Mesenchymal stem cell (in vitro differentiated cells and primary cell): Measurements from ENCODE around the gene CD52.
"Not testable (repeated sequence)": the region's sequence is repeated elsewhere in the genome, so short reads cannot be mapped to it uniquely, and the experiment has no call there.

Experiments
- DNase-seq: peaks from one replicate; pipeline ENCODE4 v3.0.0-alpha.2; 2013
- H2AFZ ChIP-seq: one replicate; pipeline ENCODE4 v1.6.1; 2013; ENCODE audit warnings: low read depth, mild to moderate bottlenecking, control low read depth, inconsistent platforms, low read length, moderate library complexity
- H2AK5ac ChIP-seq: 2 replicates; pipeline ENCODE4 v1.6.1; 2013; ENCODE audit warnings: low read length, moderate library complexity, mild to moderate bottlenecking, inconsistent platforms; ENCODE audit not compliant: severe bottlenecking
- H2BK120ac ChIP-seq: one replicate; pipeline ENCODE4 v1.6.1; 2013; ENCODE audit warnings: low read depth, mild to moderate bottlenecking, inconsistent platforms, low read length, moderate library complexity
- H2BK12ac ChIP-seq, 2 experiments: one replicate each; pipeline ENCODE4 v1.6.1; 2013; ENCODE audit warnings: inconsistent platforms in 2 of 2, low read length in 2 of 2, mild to moderate bottlenecking in 2 of 2, moderate library complexity in 2 of 2, control low read depth in 1 of 2
- H2BK15ac ChIP-seq: one replicate; pipeline ENCODE4 v1.6.1; 2013; ENCODE audit warnings: mild to moderate bottlenecking, low read depth, inconsistent platforms; ENCODE audit not compliant: poor library complexity, severe bottlenecking
- H2BK5ac ChIP-seq: 2 replicates; pipeline ENCODE4 v1.6.1; 2013; ENCODE audit warnings: low read depth, mild to moderate bottlenecking, low read length, control low read depth, inconsistent platforms; ENCODE audit not compliant: poor library complexity, severe bottlenecking
- H3K14ac ChIP-seq, 2 experiments: one replicate each; pipeline ENCODE4 v1.6.1; 2013; ENCODE audit warnings: inconsistent platforms in 2 of 2, low read length in 2 of 2, control low read depth in 1 of 2, mild to moderate bottlenecking in 1 of 2, moderate library complexity in 1 of 2
- H3K18ac ChIP-seq, 2 experiments: one replicate each; pipeline ENCODE4 v1.6.1; 2013; ENCODE audit warnings: inconsistent platforms in 2 of 2, low read length in 2 of 2, control low read depth in 1 of 2, low read depth in 1 of 2, mild to moderate bottlenecking in 1 of 2
- H3K23ac ChIP-seq, 2 experiments: one replicate each; pipeline ENCODE4 v1.6.1; 2013; ENCODE audit warnings: inconsistent platforms in 2 of 2, low read length in 2 of 2, mild to moderate bottlenecking in 2 of 2, moderate library complexity in 2 of 2, control low read depth in 1 of 2
- H3K27ac ChIP-seq: 2 replicates; pipeline ENCODE4 v1.5.1; 2013; ENCODE audit warnings: mild to moderate bottlenecking, moderate library complexity, low read length, control low read depth, inconsistent platforms; ENCODE audit not compliant: poor library complexity, severe bottlenecking
- H3K27me3 ChIP-seq, 2 experiments: 2 replicates each; pipeline versions ENCODE4 v1.6.1 to v1.7.0; 2013; ENCODE audit warnings: low read length in 2 of 2, mild to moderate bottlenecking in 2 of 2, moderate library complexity in 2 of 2, control low read depth in 1 of 2, inconsistent platforms in 1 of 2; ENCODE audit not compliant: control insufficient read depth in 1 of 2, insufficient read depth in 1 of 2
- H3K36me3 ChIP-seq, 2 experiments: 2 replicates each; pipeline versions ENCODE4 v1.6.1 to v1.7.0; 2013; ENCODE audit warnings: low read length in 2 of 2, control low read depth in 1 of 2, inconsistent platforms in 1 of 2, low read depth in 1 of 2, mild to moderate bottlenecking in 1 of 2; ENCODE audit not compliant: insufficient read depth in 2 of 2, control insufficient read depth in 1 of 2
- H3K4ac ChIP-seq, 2 experiments: one replicate each; pipeline ENCODE4 v1.6.1; 2013; ENCODE audit warnings: inconsistent platforms in 2 of 2, low read length in 2 of 2, mild to moderate bottlenecking in 2 of 2, moderate library complexity in 2 of 2, control low read depth in 1 of 2, low read depth in 1 of 2
- H3K4me1 ChIP-seq: 2 replicates; pipeline ENCODE4 v1.6.1; 2013; ENCODE audit warnings: low read depth, low read length, control low read depth; ENCODE audit not compliant: control insufficient read depth, insufficient read depth
- H3K4me2 ChIP-seq: 2 replicates; pipeline ENCODE4 v1.6.1; 2013; ENCODE audit warnings: low read length, mild to moderate bottlenecking, inconsistent platforms; ENCODE audit not compliant: poor library complexity, severe bottlenecking
- H3K4me3 ChIP-seq, 2 experiments: 2 replicates each; pipeline versions ENCODE4 v1.5.1 to v1.7.0; 2013; ENCODE audit warnings: low read length in 2 of 2, mild to moderate bottlenecking in 2 of 2, control low read depth in 1 of 2, low read depth in 1 of 2; ENCODE audit not compliant: insufficient read depth in 1 of 2
- H3K79me1 ChIP-seq: replicated peaks from 2 replicates; pipeline ENCODE4 v1.6.1; 2013; ENCODE audit warnings: mild to moderate bottlenecking, control low read depth, low read length, inconsistent platforms; ENCODE audit not compliant: poor library complexity, severe bottlenecking
- H3K9ac ChIP-seq: 2 replicates; pipeline ENCODE4 v1.7.0; 2013; ENCODE audit warnings: mild to moderate bottlenecking, low read length, moderate library complexity
- H3K9me3 ChIP-seq: 2 replicates; pipeline ENCODE4 v1.7.0; 2013; ENCODE audit warnings: mild to moderate bottlenecking, low read length; ENCODE audit not compliant: control insufficient read depth
- H4K8ac ChIP-seq: one replicate; pipeline ENCODE4 v1.6.1; 2013; ENCODE audit warnings: inconsistent platforms, mild to moderate bottlenecking, low read length, moderate library complexity
- H4K91ac ChIP-seq: one replicate; pipeline ENCODE4 v1.6.1; 2013; ENCODE audit warnings: mild to moderate bottlenecking, low read length, inconsistent platforms
- WGBS: methylation state at CpG from one replicate; pipeline ENCODE4 v1.1.7; 2013; ENCODE audit warnings: mixed read lengths; 5-methylcytosine and 5-hydroxymethylcytosine counted together

Gene CD52

DNA sequence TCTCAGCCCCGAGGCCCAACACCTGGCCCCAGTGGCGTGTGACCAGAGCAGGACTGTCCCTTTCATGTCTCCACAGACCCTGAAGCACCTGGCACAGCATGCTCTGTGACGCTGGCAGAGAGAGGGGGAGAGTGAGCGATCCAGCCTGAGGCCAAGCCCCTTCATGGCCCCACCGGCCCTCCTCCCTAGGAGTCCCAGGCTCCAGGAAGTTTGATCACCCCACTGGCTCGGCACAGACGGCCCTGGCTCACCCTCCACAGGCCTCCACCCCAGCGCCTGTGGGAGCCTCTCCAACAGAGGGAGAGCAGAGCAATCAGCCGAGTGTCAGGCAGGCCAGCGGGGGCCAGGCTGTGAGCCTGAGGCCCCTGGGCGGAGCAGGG, 26.9 kb upstream of the CD52 start:
- Histone ChIP-seq H3K27ac (no peak overlapping the region), H3K23ac (no peak overlapping the region), H2BK120ac (no peak overlapping the region), H2BK12ac (no peak overlapping the region), H4K8ac (peak overlapping the region; percentile 39), H3K79me1 (peaks cover 4% of the 10 kb centered on the region), H3K9ac (peak overlapping the region; percentile 22), H2BK5ac (no peak overlapping the region), H3K4me1 (peaks cover 44% of the 10 kb centered on the region), H3K36me3 (peaks cover 9% of the 10 kb centered on the region in 2 experiments), H3K4me2 (no peak overlapping the region), H3K4ac (no peak overlapping the region), H2BK15ac (peak overlapping the region; percentile 8), H3K9me3 (no peaks in the 10 kb centered on the region), H4K91ac (no peak overlapping the region), H2AK5ac (peak overlapping the region; percentile 10), H3K27me3 (no peaks in the 10 kb centered on the region), H3K18ac (no peak overlapping the region), H3K4me3 (no peak overlapping the region), H3K14ac (no peak overlapping the region), H2AFZ (no peak overlapping the region)
- no peak for DNase-seq
- WGBS, result 69% methylated on average over 10 of the region's 11 CpGs

DNA sequence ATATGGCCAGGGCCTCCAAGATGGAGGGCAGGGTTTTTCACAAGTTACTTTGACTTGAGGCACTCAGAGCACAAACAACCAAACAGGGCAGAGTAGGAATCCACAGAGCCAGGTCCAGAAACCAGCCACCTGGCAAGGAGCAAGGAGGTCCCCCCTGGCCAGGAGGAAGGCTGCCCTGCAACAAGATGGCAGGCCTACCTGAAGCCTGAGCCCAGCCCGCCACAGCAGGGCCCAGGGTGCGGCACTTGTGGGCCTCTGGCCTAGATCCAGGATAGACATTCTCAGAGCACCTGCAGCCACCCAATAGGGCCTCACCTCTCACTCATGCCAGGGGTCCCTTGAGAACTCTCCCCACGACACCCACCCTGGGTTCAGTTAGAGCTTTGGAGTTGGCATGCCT, 26.3 kb upstream of the CD52 start:
- H3K18ac ChIP-seq, result no peak overlapping the region
- H3K9ac ChIP-seq, result peak overlapping the region; percentile 22
- H2AFZ ChIP-seq, result no peak overlapping the region
- peaks cover 4% of the 10 kb centered on the region for H3K79me1 ChIP-seq
- H4K8ac ChIP-seq, result no peak overlapping the region
- no peak overlapping the region for H2BK15ac ChIP-seq
- no peak overlapping the region for H2BK12ac ChIP-seq
- H3K23ac ChIP-seq, result no peak overlapping the region
- H3K9me3 ChIP-seq, result no peaks in the 10 kb centered on the region
- H4K91ac ChIP-seq, result no peak overlapping the region
- H3K36me3 ChIP-seq, result peaks cover 14 to 15% of the 10 kb centered on the region in 2 experiments
- H2AK5ac ChIP-seq, result peak overlapping the region; percentile 42
- DNase-seq, result no peak
- 93% methylated on average over 3 of the region's 3 CpGs for WGBS
- H3K4ac ChIP-seq, result no peak overlapping the region
- no peak overlapping the region for H2BK5ac ChIP-seq
- no peak overlapping the region for H3K4me3 ChIP-seq
- peaks cover 44% of the 10 kb centered on the region for H3K4me1 ChIP-seq
- no peak overlapping the region for H3K14ac ChIP-seq
- H3K4me2 ChIP-seq, result no peak overlapping the region
- no peak overlapping the region for H2BK120ac ChIP-seq
- H3K27me3 ChIP-seq, result no peaks in the 10 kb centered on the region
- no peak overlapping the region for H3K27ac ChIP-seq

DNA sequence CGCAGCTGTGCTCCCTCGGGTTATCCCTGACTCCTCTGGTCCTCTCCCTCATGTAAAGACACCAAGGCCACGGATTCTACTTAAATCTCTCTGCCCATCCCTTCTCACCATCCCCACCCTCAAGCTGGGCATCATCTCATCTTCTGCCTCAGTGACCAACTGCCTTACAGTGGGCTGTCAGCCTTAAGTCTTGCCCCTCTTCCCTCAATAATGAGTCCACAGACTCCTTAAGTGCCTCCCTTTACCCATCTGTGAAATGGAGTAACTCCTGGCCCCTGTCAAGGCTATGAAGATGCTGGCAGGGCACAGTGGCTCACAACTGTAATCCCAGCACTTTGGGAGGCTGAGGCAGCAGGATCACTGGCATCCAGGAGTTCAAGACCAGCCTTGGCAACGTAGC, 25.8 kb upstream of the CD52 start:
- Histone ChIP-seq H3K9me3 (no peaks in the 10 kb centered on the region), H3K4me1 (peaks cover 42% of the 10 kb centered on the region), H2AK5ac (peak overlapping the region; percentile 42), H4K8ac (no peak overlapping the region), H3K27ac (no peak overlapping the region), H2BK5ac (no peak overlapping the region), H4K91ac (no peak overlapping the region), H3K4me3 (no peak overlapping the region), H3K4me2 (no peak overlapping the region), H3K36me3 (peaks cover 20% of the 10 kb centered on the region in 2 experiments), H2BK15ac (no peak overlapping the region), H3K27me3 (no peaks in the 10 kb centered on the region), H2BK120ac (no peak overlapping the region), H3K18ac (no peak overlapping the region), H2AFZ (no peak overlapping the region), H2BK12ac (no peak overlapping the region), H3K4ac (no peak overlapping the region), H3K14ac (no peak overlapping the region), H3K79me1 (peaks cover 4% of the 10 kb centered on the region), H3K23ac (no peak overlapping the region), H3K9ac (no peak overlapping the region)
- DNase-seq, result no peak
- 94% methylated on average over 4 of the region's 4 CpGs for whole genome bisulfite sequencing

DNA sequence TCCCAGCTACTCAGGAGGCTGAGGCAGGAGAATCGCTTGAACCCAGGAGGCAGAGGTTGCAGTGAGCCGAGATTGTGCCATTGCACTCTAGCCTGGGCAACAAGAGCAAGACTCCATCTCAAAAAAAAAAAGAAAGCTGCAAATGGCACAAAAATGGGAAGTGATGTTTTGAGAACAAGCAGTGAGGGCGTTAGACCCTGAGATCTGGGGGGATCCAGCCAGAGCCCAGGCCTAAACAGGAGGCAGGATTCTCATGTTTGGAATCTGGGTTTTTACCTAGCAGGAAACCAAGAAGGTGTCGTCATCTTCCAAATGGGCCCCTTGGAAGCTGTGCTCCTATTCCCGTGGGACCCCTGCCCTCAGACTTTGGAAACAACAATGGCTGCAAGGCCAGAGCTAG, 25.0 kb upstream of the CD52 start:
- not testable (repeated sequence) for H2AFZ ChIP-seq, H4K8ac ChIP-seq, H3K27me3 ChIP-seq, H3K4me2 ChIP-seq, DNase-seq, H3K9me3 ChIP-seq, H3K18ac ChIP-seq, H2BK15ac ChIP-seq, H3K4me3 ChIP-seq, H2BK5ac ChIP-seq, H3K79me1 ChIP-seq, H3K23ac ChIP-seq, H3K27ac ChIP-seq, H2BK12ac ChIP-seq, H3K4ac ChIP-seq, H3K14ac ChIP-seq, H2BK120ac ChIP-seq, H3K9ac ChIP-seq, H2AK5ac ChIP-seq, H4K91ac ChIP-seq
- 97% methylated on average over 5 of the region's 5 CpGs for WGBS
- Histone ChIP-seq H3K36me3 (peaks cover 22 to 28% of the 10 kb centered on the region in 2 experiments), H3K4me1 (peaks cover 38% of the 10 kb centered on the region)
